ENCODE measurements around the gene CES4A.
"Not testable (repeated sequence)": the region's sequence is repeated elsewhere in the genome, so short reads cannot be mapped to it uniquely, and the experiment has no call there.

The CES4A gene

GRCh38 chr16:66991545-66992077, 3.2 kb downstream of the CES4A start:
- no peak for DNase-seq (ENCODE audit: low spot score)

- DNase-seq (ENCODE audit: low spot score): not testable (repeated sequence)
Observed at GRCh38 chr16:66993558-66993957, 5.2 kb downstream of the CES4A start.

DNA sequence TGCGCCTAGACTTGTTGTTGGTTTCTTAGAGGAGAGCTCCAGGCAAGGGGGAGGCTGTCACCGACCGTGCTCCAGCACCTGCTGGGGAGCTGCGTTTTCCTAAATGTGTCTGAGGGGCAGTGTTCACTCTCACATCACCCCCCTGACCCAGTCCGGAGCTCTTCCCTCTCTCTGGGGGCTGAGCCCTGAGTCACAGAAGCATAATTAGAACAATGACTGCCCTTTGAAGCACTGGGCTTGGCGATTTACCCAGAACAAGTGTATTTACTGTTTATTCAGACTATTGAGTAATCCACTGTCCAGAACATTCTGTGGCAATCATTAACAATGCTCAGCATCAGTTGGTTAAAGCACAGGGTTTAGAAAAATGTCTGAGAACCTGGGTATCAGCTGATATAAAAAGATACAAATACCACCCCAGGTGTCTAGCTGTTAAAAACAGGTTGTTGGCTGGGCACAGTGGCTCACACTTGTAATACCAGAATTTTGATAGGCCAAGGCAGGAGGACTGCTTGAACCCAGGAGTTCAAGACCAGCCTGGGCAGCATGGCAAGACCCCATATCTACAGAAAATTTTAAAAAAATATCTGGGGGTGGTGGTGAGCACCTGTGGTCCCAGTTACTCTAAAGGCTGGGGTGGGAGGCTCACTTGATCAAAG, 8.1 kb downstream of the CES4A start:
- peak; percentile 99 for DNase-seq (ENCODE audit: low spot score)

DNA sequence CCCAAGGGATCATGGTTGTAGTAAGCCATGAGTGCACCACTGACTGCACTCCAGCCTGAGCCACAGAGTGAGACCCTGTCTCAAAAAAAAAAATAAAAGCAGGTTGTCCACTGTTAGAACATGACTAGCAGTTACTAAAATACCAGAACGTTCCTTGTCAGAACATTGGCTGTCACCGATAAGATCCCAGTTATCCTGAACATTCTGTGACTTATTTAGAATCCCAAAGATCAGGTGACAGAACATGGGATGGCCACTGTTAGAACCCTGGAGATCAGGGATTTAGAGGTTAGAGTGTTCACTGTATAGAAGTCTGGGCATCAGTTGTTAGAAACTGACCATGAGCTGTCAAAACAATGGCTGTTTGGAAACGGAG, 8.6 kb downstream of the CES4A start:
- peak; percentile 38 for DNase-seq (ENCODE audit: low spot score)

DNA sequence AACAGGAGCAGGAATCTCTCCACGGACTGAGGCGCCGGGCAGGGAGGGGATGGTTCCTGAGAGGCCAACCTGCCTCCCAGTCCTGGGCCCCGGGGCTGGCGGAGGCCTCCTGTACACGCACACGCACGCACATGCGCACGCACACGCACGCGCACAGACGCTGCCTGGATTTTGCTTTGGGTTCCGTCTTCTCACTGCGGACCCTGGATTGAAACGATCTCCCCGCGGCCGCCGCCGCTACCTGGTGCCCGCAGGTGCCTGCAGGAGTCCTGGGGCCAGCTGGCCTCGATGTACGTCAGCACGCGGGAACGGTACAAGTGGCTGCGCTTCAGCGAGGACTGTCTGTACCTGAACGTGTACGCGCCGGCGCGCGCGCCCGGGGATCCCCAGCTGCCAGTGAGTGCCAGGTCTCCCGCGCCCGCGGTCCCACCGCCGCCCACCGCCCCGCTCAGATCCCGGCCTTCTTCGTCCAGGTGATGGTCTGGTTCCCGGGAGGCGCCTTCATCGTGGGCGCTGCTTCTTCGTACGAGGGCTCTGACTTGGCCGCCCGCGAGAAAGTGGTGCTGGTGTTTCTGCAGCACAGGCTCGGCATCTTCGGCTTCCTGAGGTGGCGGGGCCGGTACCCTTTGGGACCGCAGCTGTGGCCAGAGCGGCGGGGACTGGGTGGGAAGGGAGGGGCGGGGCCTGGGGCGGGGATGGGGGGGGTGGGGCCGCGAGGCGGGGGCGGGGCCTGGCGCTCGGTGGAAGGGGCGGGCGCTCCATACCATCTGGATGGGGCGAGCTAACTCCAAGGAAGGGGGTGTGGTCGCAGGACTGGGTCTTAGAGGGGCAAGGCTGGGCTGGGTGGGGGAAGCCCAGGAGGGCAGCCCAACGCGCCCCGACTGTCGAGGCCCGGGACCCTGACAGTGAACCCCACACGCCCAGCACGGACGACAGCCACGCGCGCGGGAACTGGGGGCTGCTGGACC, 12.3 kb downstream of the CES4A start:
- DNase-seq (ENCODE audit: low spot score): peak; percentile 77

- DNase-seq (ENCODE audit: low spot score): no peak
Observed at GRCh38 chr16:67001726-67002125, 13.3 kb downstream of the CES4A start.

DNA sequence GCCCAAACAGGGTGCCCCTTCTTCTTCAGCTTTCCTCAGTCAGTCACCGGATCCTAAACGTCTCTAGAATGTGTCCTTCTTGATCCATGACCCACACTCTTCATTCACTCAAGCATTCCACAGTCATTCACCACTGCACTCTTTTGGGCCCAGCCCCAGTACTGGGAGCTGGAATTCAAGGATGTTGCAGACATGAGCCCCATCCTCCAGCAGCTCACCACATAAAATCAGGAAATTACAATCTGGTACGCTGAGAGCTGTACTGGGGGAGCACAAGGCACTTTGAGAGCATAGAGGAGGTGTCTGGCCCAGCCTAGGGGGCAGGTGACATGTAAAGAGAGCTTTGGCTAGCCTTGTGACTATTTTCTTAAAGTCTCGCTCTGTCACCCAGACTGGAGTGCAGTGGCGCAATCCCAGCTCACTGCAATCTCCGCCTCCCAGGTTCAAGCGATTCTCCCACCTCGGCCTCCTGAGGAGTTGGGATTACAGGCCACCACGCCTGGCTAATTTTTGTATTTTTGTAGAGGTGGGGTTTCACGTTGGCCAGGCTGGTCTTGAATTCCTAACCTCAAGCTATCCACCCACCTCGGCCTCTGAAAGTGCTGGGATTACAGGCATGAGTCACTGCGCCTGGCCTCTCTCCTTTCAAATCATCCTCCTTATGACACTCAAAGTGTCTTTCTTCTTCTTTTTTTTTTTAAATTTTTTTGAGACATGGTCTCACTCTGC, 18.7 kb downstream of the CES4A start:
- DNase-seq (ENCODE audit: low spot score): no peak

DNA sequence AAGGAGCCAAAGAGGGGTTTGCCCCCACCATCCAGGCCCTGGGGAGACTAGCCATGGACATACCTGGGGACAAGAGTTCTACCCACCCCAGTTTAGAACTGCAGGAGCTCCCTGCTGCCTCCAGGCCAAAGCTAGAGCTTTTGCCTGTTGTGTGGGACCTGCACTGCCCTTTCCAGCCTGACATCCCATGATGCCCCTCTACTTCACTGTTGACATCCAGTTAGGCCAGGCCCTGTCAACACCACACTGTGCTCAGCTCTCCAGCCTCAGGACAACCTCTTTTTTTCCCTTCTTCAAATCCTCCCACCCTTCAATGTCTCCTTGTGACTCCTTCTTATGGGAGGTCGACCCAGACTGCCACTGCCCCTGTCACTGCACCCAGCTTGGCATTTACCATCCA, 20.8 kb downstream of the CES4A start:
- DNase-seq (ENCODE audit: low spot score): no peak

- DNase-seq (ENCODE audit: low spot score): no peak
Observed at GRCh38 chr16:67011274-67011673, 22.9 kb downstream of the CES4A start.

GRCh38 chr16:67013233-67013822, 24.9 kb downstream of the CES4A start:
- DNase-seq (ENCODE audit: low spot score): peak; percentile 57

DNA sequence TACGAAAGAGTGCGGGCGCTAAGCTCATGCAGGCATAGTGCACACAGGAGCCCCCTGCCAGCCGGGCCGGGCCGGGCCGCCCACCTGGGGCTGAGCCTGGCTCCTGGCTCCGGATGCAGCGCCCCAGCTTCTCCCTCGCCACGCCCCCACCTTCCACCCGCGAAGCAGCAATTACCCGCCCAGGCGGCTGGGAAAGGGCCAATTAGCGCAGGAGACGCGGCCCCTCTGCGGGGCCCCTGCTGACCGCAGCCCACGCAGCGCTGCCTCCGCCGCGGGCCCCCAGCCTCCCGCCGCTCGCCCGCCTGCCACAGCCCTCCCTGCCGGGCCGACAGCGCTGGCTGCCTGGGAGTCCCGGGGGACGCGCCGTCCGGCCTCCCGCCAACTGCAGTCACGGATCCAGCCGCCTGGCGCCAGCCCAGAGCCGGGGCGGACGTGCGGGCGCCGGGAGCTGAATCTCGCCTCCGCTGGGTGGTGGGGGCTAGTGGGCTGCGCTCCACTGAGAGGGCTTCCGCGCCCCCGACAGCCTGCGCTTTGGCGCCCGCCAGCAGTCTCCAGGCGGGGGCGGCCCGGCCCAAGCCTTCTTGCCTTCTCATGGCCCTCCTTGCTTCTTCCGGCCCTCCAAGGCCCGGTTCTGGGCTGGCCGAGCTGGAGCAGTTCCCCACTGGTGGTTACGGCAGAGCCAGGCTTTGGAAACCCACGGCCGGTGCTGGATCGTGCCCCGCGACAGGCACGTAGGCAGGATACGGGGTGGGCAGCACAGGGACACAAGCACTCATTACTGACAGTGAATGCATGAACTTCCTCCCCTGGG, 25.6 kb downstream of the CES4A start:
- peak; percentile 70 for DNase-seq (ENCODE audit: low spot score)

DNA sequence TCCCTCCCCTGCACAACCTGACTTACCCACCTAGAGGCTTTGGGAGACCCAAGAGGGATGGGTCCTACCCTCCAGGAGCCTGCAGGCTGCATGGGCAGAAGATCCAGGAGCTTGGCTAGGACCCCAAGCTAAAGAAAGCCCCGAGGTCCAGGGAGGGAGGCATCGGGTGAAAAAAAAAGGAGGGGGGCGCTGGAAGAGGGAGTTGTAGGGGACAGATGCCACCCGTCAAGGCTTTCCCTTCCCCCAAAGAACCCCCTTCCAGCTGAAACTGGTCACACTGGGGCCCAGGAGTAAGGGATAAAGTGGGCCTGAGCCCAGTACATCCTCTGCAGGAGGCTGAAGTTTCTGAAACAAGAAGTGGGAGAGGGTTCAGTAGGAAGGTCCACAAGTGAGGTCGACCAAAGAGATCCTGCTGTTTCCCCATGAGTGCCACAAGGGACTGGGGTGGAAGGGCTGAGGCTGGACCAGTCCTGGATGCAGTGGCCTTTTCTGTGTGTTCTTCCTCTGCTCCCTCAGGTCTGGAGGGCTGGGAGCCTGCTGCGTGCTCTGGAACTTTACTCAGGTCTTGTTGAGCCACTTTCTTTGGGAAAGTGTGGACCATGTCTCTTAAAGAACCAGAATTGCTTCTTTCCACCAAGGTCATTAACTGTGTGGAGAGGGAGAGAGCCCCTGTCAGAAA, 26.4 kb downstream of the CES4A start:
- DNase-seq (ENCODE audit: low spot score): no peak

DNA sequence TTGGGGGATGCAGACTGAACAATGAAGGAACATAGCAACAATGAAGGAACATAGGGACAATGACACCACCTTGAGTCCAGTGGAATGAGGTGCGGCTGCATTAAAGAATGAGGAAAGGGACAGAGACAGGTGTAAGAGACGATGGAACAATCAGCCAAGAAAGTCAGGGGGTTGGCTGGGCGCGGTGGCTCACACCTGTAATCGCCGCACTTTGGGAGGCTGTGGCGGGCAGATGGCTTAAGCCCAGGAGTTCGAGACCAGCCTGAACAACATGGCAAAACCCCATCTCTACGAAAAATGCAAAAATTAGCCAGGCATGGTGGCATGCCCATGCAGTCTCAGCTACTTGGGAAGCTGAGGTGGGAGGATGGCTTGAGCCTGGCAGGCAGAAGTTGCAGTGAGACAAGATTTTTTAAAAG, 26.9 kb downstream of the CES4A start:
- DNase-seq (ENCODE audit: low spot score): no peak

- DNase-seq (ENCODE audit: low spot score): no peak
Observed at GRCh38 chr16:67016143-67016542, 27.8 kb downstream of the CES4A start.

GRCh38 chr16:67016681-67017420, 28.5 kb downstream of the CES4A start:
- DNase-seq (ENCODE audit: low spot score): no peak

DNA sequence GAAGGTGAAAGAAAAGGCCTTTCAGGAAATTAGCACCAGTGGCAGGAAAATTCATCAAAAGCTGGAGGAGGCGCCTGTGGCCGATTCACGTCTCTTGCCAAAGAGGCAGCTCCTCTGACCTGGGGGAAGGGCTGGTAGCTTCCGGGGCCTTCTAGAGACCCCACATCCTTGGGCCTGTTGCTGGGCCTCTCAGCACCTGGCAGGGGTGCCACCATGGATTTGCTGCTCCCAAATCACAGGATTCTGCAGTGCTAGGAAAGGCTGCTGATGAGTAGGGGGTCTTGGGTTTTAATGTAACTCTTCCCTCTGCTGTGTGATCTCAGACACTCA, 29.0 kb downstream of the CES4A start:
- DNase-seq (ENCODE audit: low spot score): no peak

DNA sequence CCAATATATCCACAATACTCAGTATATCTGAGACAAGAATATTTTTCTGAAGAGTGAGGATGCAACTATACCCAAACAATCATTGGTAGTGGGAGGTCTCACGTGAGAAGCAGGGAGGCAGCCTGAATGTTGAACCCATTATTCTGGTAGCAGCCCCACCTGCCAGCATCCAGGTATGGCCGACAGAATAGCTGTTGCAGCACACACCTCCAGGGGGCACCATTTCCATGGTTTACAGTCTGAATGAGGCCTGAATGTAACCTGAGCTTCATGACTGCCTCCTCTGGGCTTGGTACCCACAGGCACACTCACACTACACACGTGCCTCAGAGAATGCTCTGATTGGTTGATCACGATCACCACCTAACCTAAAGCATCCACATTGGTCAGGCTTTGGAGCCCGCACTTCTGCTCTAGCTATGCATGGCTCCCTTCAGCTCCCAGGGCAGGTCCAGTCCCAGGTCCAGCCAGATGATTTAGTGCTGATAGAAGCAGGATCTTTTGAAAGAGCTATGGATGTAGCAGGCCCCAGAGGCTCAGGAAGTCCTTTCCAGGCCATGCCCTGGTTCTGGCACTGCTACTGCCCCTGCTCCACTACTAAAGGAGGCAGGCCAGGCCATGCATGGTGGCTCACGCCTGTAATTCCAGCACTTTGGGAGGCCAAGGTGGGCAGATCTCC, 29.6 kb downstream of the CES4A start:
- DNase-seq (ENCODE audit: low spot score): peak; percentile 56

- no peak for DNase-seq (ENCODE audit: low spot score)
Observed at GRCh38 chr16:67019171-67019570, 30.8 kb downstream of the CES4A start.

DNA sequence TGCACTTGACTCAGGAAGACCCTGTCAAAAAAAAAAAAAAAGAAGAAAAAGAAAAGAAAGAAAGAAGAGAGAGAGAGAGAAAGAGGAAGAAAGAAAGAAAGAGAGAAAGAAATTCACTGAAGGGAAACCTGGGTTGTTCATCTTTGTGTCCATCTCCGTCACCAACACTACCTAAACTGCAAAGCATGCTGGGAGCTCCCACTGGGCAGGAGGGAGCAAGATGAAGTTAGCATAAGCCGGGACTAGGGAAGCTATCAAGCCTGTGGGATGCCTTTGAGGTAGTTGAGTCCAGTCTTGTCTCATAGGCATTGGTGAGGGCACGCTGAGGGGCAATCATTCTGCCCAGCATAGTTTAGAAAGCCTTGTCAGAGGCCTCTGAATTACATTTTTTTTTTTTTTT, 32.9 kb downstream of the CES4A start:
- no peak for DNase-seq (ENCODE audit: low spot score)
